ENCODE data around the gene ZNF134.

- TF ChIP-seq CTCF (IDR thresholded peaks at IDR 0.05) (no peak), POLR2A (IDR thresholded peaks at IDR 0.05) (no peak)
These were observed 53.2 kb downstream of the ZNF134 start for GRCh38 chr19:57667228-57667627.
